GM12878 (cell line): ENCODE measurements around the gene SRSF7.

Source experiments
- KDM1A ChIP-seq: fragments of 200-600 bp; sonication (generic); IDR thresholded peaks from 2 replicates; pipeline ENCODE4 v1.6.1; 2016; ENCODE audit warnings: borderline replicate concordance
- POLR2A ChIP-seq: IDR thresholded peaks from 2 replicates; pipeline ENCODE4 v1.6.1; 2011; ENCODE audit warnings: low read depth, mild to moderate bottlenecking, low read length

DNA sequence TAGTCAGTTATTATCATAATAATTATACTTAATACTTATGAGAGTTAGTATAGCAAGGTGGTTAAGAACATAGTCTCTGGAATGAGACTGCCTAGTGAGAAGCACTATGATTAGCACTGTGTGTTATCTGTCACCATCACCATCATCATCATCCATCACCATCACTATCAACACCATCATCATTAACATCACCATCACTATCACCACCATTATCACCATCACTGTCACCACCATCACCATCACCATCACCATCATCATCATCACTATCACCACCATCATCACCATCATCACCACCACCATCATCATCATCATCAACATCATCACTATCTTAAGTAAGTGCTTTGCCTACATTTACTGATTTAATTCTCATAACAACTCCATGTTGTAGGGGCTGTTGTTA is 39.6 kb downstream of the SRSF7 start:
- TF ChIP-seq KDM1A = no peak
- TF ChIP-seq POLR2A = no peak
